Glutamatergic neuron (in vitro differentiated cells): ENCODE results near the gene GRM1. TPM values are rescaled to one million over a fixed set of nuclear protein-coding genes. Genes with fewer than 3 reads are reported as not detected.

ENCODE experiments used
- DNase-seq: peaks from one replicate; pipeline ENCODE4 v3.0.0; 2022
- H3K27ac Mint-ChIP-seq: one replicate; pipeline ENCODE4 v1.8.0; 2020; ENCODE audit warnings: mild to moderate bottlenecking, mixed read lengths, inconsistent platforms; ENCODE audit not compliant: unreplicated experiment
- H3K27me3 Mint-ChIP-seq: one replicate; pipeline ENCODE4 v1.8.0; 2020; ENCODE audit warnings: mild to moderate bottlenecking, moderate library complexity, mixed read lengths, inconsistent platforms; ENCODE audit not compliant: unreplicated experiment
- H3K36me3 Mint-ChIP-seq: one replicate; pipeline ENCODE4 v1.8.0; 2020; ENCODE audit warnings: mild to moderate bottlenecking, mixed read lengths, inconsistent platforms; ENCODE audit not compliant: unreplicated experiment
- H3K4me1 Mint-ChIP-seq: one replicate; pipeline ENCODE4 v1.8.0; 2020; ENCODE audit warnings: mild to moderate bottlenecking, low read depth, mixed read lengths, inconsistent platforms; ENCODE audit not compliant: unreplicated experiment
- H3K4me3 Mint-ChIP-seq: one replicate; pipeline ENCODE4 v1.8.0; 2020; ENCODE audit warnings: mild to moderate bottlenecking, mixed read lengths, inconsistent platforms; ENCODE audit not compliant: unreplicated experiment
- H3K9me3 Mint-ChIP-seq: one replicate; pipeline ENCODE4 v1.8.0; 2020; ENCODE audit warnings: mild to moderate bottlenecking, moderate library complexity, mixed read lengths, inconsistent platforms; ENCODE audit not compliant: unreplicated experiment
- CTCF ChIP-seq: fragments of 200-600 bp; sonication (generic); IDR thresholded peaks from one replicate; pipeline ENCODE4 v1.5.0; 2021; ENCODE audit not compliant: partially characterized antibody, unreplicated experiment
- total RNA-seq: library from RNA; stranded (reverse); fragmentation: NEBNext Ultra II Directional; extraction: Animal tissue kit (Norgen Biotek cat#: 25700); gene quantifications from one replicate; pipeline ENCODE4 v1.2.1, GENCODE V29; 2021; ENCODE audit not compliant: unreplicated experiment

Gene GRM1
- total RNA-seq, 1 donor from 2014 or later, result 0.17 TPM

- TF ChIP-seq CTCF, result no peak
- no peaks in the 10 kb centered on the region for H3K27me3 Mint-ChIP-seq
- H3K9me3 Mint-ChIP-seq, result no peaks in the 10 kb centered on the region
- H3K4me3 Mint-ChIP-seq, result no peak overlapping the region
- DNase-seq, result no peak
- no peaks in the 10 kb centered on the region for H3K4me1 Mint-ChIP-seq
- no peak overlapping the region for H3K27ac Mint-ChIP-seq
- H3K36me3 Mint-ChIP-seq, result no peaks in the 10 kb centered on the region
Measured at GRCh38 chr6:146472918-146473317, 444.1 kb downstream of the GRM1 start.

- no peak for TF ChIP-seq CTCF
- Mint-ChIP-seq H3K9me3 (no peaks in the 10 kb centered on the region), H3K36me3 (no peaks in the 10 kb centered on the region), H3K27me3 (no peaks in the 10 kb centered on the region), H3K27ac (no peak overlapping the region), H3K4me3 (no peak overlapping the region), H3K4me1 (no peaks in the 10 kb centered on the region)
- no peak for DNase-seq
Measured at GRCh38 chr6:146481527-146481926, 452.7 kb downstream of the GRM1 start.

- TF ChIP-seq CTCF, result no peak
- Mint-ChIP-seq H3K9me3 (no peaks in the 10 kb centered on the region), H3K27ac (no peak overlapping the region), H3K4me3 (no peak overlapping the region), H3K27me3 (no peaks in the 10 kb centered on the region), H3K4me1 (no peaks in the 10 kb centered on the region), H3K36me3 (no peaks in the 10 kb centered on the region)
- DNase-seq, result no peak
Measured at GRCh38 chr6:146484411-146484810, 455.5 kb downstream of the GRM1 start.

Other genes with a start within 250 kb of the GRM1 start
- 12.1 TPM for gene FBXO30, start 214.3 kb upstream of the GRM1 start, total RNA-seq
- 42.6 TPM for gene SHPRH, start 64.7 kb upstream of the GRM1 start, total RNA-seq